ENCODE measurements around the gene KRR1. TPM values are rescaled to one million over a fixed set of nuclear protein-coding genes. Genes with fewer than 3 reads are reported as not detected.

Gene KRR1
- total and polyA plus RNA-seq, 7 experiments from 2014 or later = 64.0 to 120 (median 73.7) TPM

- H3K9me3 Mint-ChIP-seq = no peaks in the 10 kb centered on the region
- H3K9me3 ChIP-seq (ENCODE audit: control insufficient read depth in 2 of 3, low read length in 3 of 3) = no peaks in the 10 kb centered on the region
- peak overlapping the region; percentile 73 for H3K27ac ChIP-seq (ENCODE audit: low read depth, low read length)
- peak overlapping the region; percentile 92 to 100 (median 97) for H3K27ac Mint-ChIP-seq
- H3K4me3 ChIP-seq (ENCODE audit: low read length) = no peak overlapping the region
- peak; percentile 74 for ATAC-seq
- H3K4me3 Mint-ChIP-seq = peak overlapping the region; percentile 2 to 98 (median 47)
- H3K4me1 Mint-ChIP-seq = peaks cover 36 to 63% (median 55%) of the 10 kb centered on the region in 7 donors
- peaks cover 0 to 11% (median 0%) of the 10 kb centered on the region in 5 donors for H3K27me3 Mint-ChIP-seq
- no peaks in the 10 kb centered on the region for H3K36me3 ChIP-seq (ENCODE audit: control insufficient read depth in 2 of 3, insufficient read depth in 3 of 3, low read length in 3 of 3)
- no peaks in the 10 kb centered on the region for H3K27me3 ChIP-seq (ENCODE audit: control insufficient read depth in 2 of 2, insufficient read depth in 2 of 2, low read length in 2 of 2)
- DNase-seq = peak in 7 of 9 donors; percentile 56 to 88 (median 82)
- H3K4me1 ChIP-seq (ENCODE audit: control insufficient read depth in 2 of 2, insufficient read depth in 2 of 2, low read length in 2 of 2) = peaks cover 36 to 42% of the 10 kb centered on the region in 2 donors
- ChIA-PET POLR2A (interaction anchor here (1.0 to 1.8 kb wide), 5 partner anchors 18 to 553 kb away, joined by 3 to 9 read pairs (median 4); partner anchors contain the start of genes GLIPR1L2 and PHLDA1), CTCF (interaction anchor here (0.9 to 1.5 kb wide), 2 partner anchors 27 to 34 kb away, joined by 3 to 5 read pairs; partner anchors contain the start of gene KRR1)
- H3K36me3 Mint-ChIP-seq = peaks cover 0 to 4% (median 2%) of the 10 kb centered on the region in 5 donors
- intact Hi-C loops (cut with micrococcal nuclease) = loop anchor here (1.0 to 5.0 kb wide), 2 partner anchors 21 to 941 kb away; partner anchors contain the start of gene ATXN7L3B (in 1 of the 2)
Observed at GRCh38 chr12:75478116-75478794, 33.2 kb downstream of the KRR1 start.

DNA sequence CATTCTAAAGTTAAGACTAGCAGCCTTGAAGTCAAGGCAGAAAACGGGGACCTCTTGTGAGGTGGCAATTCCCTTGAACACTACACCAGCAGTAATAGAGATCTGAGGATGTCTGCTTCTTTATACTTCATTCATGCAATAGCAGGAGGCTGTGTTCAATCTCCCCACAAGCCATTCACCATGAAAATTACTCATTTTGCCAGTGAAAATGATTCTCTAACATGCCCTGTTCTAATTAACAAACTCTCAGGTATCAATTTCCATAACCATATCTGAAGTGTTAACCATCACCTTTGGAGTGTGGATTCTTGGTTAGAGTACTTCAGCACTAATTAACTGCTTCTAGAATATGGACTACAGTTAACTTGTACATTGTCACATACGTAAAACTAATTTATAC is 34.3 kb downstream of the KRR1 start:
- H3K36me3 Mint-ChIP-seq = no peaks in the 10 kb centered on the region

DNA sequence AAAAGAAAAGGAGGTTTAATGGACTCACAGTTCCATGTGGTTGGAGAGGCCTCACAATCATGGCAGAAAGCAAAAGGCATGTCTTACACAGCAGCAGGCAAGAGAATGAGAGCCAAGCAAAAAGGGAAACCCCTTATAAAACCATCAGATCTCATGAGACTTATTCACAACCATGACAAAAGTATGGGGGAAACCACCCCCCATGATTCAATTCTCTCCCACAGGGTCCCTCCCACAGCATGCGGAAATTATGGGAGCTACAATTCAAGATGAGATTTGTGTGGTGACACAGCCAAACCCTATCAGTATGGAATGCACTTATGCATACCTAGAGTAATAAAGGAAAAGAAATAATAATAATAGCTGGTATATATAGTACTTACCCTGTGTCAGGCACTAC is 35.3 kb downstream of the KRR1 start:
- Mint-ChIP-seq H3K27ac (peak overlapping the region in 2 of 9 donors; percentile 31 to 76), H3K27me3 (peaks cover 0 to 18% (median 0%) of the 10 kb centered on the region in 5 donors), H3K36me3 (no peaks in the 10 kb centered on the region), H3K9me3 (no peaks in the 10 kb centered on the region), H3K4me3 (no peak overlapping the region), H3K4me1 (peaks cover 23 to 41% (median 35%) of the 10 kb centered on the region in 7 donors)
- POLR2A ChIA-PET = no interaction called here
- ATAC-seq (no peak), DNase-seq (peak in 1 of 9 donors; percentile 36)
- H3K27me3 ChIP-seq (ENCODE audit: control insufficient read depth in 2 of 2, insufficient read depth in 2 of 2, low read length in 2 of 2) = no peaks in the 10 kb centered on the region
- intact Hi-C loops (cut with micrococcal nuclease) = loop anchor here in 1 of 2 donors (5.0 kb wide), 1 partner anchor 939 kb away; the partner anchor contains the start of gene ATXN7L3B
- H3K27ac ChIP-seq (ENCODE audit: low read depth, low read length) = no peak overlapping the region
- H3K4me3 ChIP-seq (ENCODE audit: low read length) = no peak overlapping the region
- no peaks in the 10 kb centered on the region for H3K36me3 ChIP-seq (ENCODE audit: control insufficient read depth in 2 of 3, insufficient read depth in 3 of 3, low read length in 3 of 3)
- CTCF ChIA-PET = interaction anchor here (0.7 kb wide), 1 partner anchor 20 kb away, joined by 3 read pairs; no protein-coding TSS in a partner anchor
- peaks cover 24 to 26% of the 10 kb centered on the region in 2 donors for H3K4me1 ChIP-seq (ENCODE audit: control insufficient read depth in 2 of 2, insufficient read depth in 2 of 2, low read length in 2 of 2)
- H3K9me3 ChIP-seq (ENCODE audit: control insufficient read depth in 2 of 3, low read length in 3 of 3) = no peaks in the 10 kb centered on the region

More for the DNA sequence above, 34.3 kb downstream of the KRR1 start:
- POLR2A ChIA-PET = interaction anchor here (1.4 kb wide), 1 partner anchor 22 kb away, joined by 7 read pairs; no protein-coding TSS in a partner anchor
- no peak overlapping the region for H3K27ac ChIP-seq (ENCODE audit: low read depth, low read length)
- H3K36me3 ChIP-seq (ENCODE audit: control insufficient read depth in 2 of 3, insufficient read depth in 3 of 3, low read length in 3 of 3) = no peaks in the 10 kb centered on the region
- DNase-seq (no peak), ATAC-seq (no peak)
- peaks cover 0 to 15% (median 0%) of the 10 kb centered on the region in 5 donors for H3K27me3 Mint-ChIP-seq
- intact Hi-C loops (cut with micrococcal nuclease) = loop anchor here in 1 of 2 donors (5.0 kb wide), 1 partner anchor 940 kb away; the partner anchor contains the start of gene ATXN7L3B
- CTCF ChIA-PET = interaction anchor here (0.7 kb wide), 1 partner anchor 8 kb away, joined by 3 read pairs; no protein-coding TSS in a partner anchor
- no peak overlapping the region for H3K4me3 Mint-ChIP-seq
- no peak overlapping the region for H3K4me3 ChIP-seq (ENCODE audit: low read length)
- peak overlapping the region in 8 of 9 donors; percentile 9 to 100 (median 94) for H3K27ac Mint-ChIP-seq
- no peaks in the 10 kb centered on the region for H3K9me3 ChIP-seq (ENCODE audit: control insufficient read depth in 2 of 3, low read length in 3 of 3)
- H3K4me1 ChIP-seq (ENCODE audit: control insufficient read depth in 2 of 2, insufficient read depth in 2 of 2, low read length in 2 of 2) = peaks cover 31 to 32% of the 10 kb centered on the region in 2 donors
- H3K4me1 Mint-ChIP-seq = peaks cover 29 to 52% (median 45%) of the 10 kb centered on the region in 7 donors
- no peaks in the 10 kb centered on the region for H3K27me3 ChIP-seq (ENCODE audit: control insufficient read depth in 2 of 2, insufficient read depth in 2 of 2, low read length in 2 of 2)
- no peaks in the 10 kb centered on the region for H3K9me3 Mint-ChIP-seq

- Mint-ChIP-seq H3K4me1 (peaks cover 10 to 24% (median 18%) of the 10 kb centered on the region in 7 donors), H3K4me3 (no peak overlapping the region), H3K27me3 (peaks cover 0 to 21% (median 0%) of the 10 kb centered on the region in 5 donors), H3K27ac (peak overlapping the region in 1 of 9 donors; percentile 70), H3K36me3 (no peaks in the 10 kb centered on the region), H3K9me3 (no peaks in the 10 kb centered on the region)
- Histone ChIP-seq H3K27ac (ENCODE audit: low read depth, low read length) (no peak overlapping the region), H3K36me3 (ENCODE audit: control insufficient read depth in 2 of 3, insufficient read depth in 3 of 3, low read length in 3 of 3) (no peaks in the 10 kb centered on the region), H3K4me1 (ENCODE audit: control insufficient read depth in 2 of 2, insufficient read depth in 2 of 2, low read length in 2 of 2) (peaks cover 15% of the 10 kb centered on the region in 2 donors), H3K4me3 (ENCODE audit: low read length) (no peak overlapping the region), H3K27me3 (ENCODE audit: control insufficient read depth in 2 of 2, insufficient read depth in 2 of 2, low read length in 2 of 2) (no peaks in the 10 kb centered on the region), H3K9me3 (ENCODE audit: control insufficient read depth in 2 of 3, low read length in 3 of 3) (no peaks in the 10 kb centered on the region)
- ChIA-PET POLR2A (interaction anchor here (1.0 kb wide), 1 partner anchor 9 kb away, joined by 4 read pairs; no protein-coding TSS in a partner anchor), CTCF (interaction anchor here (1.1 kb wide), 1 partner anchor 9 kb away, joined by 4 read pairs; no protein-coding TSS in a partner anchor)
- no peak for DNase-seq
- intact Hi-C loops (cut with micrococcal nuclease) = no loop called here
- ATAC-seq = no peak
Observed at GRCh38 chr12:75474116-75474515, 37.3 kb downstream of the KRR1 start.

DNA sequence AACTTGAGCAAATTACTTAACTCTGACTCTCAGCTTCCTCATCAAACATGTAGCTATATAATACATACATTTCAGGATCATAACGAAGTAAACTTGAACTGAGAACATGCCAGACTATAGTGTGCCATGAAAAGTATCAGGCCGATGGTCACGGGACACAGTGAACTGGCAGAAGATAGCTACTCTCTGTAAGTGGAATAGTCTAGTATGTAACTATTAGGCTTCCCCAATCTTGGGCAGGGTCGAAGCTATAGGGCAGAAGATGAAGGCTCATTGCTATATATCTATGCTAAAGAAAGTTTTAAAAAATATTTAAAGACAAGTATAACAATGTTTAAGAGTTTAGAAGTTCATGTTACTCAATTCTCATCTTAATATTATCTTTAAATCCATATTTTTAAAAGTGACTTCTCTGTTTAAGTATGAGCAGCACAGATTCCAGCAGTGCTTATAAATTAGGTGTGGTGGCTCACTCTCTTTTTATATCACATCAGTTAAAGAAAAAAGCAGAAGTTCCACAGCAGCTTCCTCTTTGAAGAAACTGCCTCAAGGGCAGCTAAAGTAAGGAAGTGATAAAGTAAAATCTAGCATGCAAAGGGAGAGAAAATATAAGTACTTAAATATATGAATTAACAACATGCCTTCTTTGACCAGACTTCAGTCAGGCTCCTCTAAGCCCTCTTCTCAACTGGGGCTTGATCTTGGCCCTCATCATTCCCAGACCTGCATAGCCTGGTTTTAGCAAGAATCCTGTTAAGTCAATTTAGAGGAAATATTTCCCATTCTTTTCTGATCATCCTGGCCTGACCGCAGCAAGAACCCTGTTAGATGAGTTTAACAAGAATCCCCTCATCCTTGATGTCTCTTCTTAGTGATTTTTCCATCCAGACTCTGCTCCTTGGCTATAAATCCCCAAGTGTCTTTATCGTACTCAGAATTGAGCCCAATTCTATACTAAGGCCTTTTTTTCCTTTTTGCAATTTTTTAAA is 39.2 kb downstream of the KRR1 start:
- POLR2A ChIA-PET = interaction anchor here (0.7 kb wide), 1 partner anchor 12 kb away, joined by 3 read pairs; no protein-coding TSS in a partner anchor
- H3K27ac ChIP-seq (ENCODE audit: low read depth, low read length) = no peak overlapping the region
- Mint-ChIP-seq H3K4me1 (peaks cover 0 to 5% (median 4%) of the 10 kb centered on the region in 7 donors), H3K27ac (peak overlapping the region in 1 of 9 donors; percentile 25), H3K36me3 (peaks cover 0 to 3% (median 0%) of the 10 kb centered on the region in 5 donors), H3K27me3 (peaks cover 0 to 25% (median 0%) of the 10 kb centered on the region in 5 donors), H3K4me3 (no peak overlapping the region), H3K9me3 (no peaks in the 10 kb centered on the region)
- H3K36me3 ChIP-seq (ENCODE audit: control insufficient read depth in 2 of 3, insufficient read depth in 3 of 3, low read length in 3 of 3) = no peaks in the 10 kb centered on the region
- DNase-seq (no peak), ATAC-seq (peak; percentile 76)
- CTCF ChIA-PET = interaction anchor here (0.6 to 1.0 kb wide), 2 partner anchors 17 to 39 kb away, joined by 3 to 4 read pairs; partner anchors contain the start of gene KRR1
- H3K27me3 ChIP-seq (ENCODE audit: control insufficient read depth in 2 of 2, insufficient read depth in 2 of 2, low read length in 2 of 2) = no peaks in the 10 kb centered on the region
- H3K4me3 ChIP-seq (ENCODE audit: low read length) = no peak overlapping the region
- no peaks in the 10 kb centered on the region for H3K4me1 ChIP-seq (ENCODE audit: control insufficient read depth in 2 of 2, insufficient read depth in 2 of 2, low read length in 2 of 2)
- no peaks in the 10 kb centered on the region for H3K9me3 ChIP-seq (ENCODE audit: control insufficient read depth in 2 of 3, low read length in 3 of 3)
- intact Hi-C loops (cut with micrococcal nuclease) = no loop called here

All from naive thymus-derived CD4-positive, alpha-beta T cell (primary cell).